SK-N-SH treated with all-trans-retinoic acid at 6 μM for 48 hours (cell line): Measurements from ENCODE around the gene SAP25.

Source experiments
- SNAI2 ChIP-seq: fragments of 250-450 bp; sonication (Bioruptor Pico); IDR thresholded peaks from 2 replicates; pipeline ENCODE4 v1.5.0; 2020; ENCODE audit warnings: mild to moderate bottlenecking, moderate library complexity
- TF ChIP-seq, protein P1 (sequence below): fragments of 250-450 bp; sonication (Bioruptor Pico); IDR thresholded peaks from 2 replicates; pipeline ENCODE4 v1.5.1; 2021; ENCODE audit warnings: mild to moderate bottlenecking, moderate library complexity

DNA sequence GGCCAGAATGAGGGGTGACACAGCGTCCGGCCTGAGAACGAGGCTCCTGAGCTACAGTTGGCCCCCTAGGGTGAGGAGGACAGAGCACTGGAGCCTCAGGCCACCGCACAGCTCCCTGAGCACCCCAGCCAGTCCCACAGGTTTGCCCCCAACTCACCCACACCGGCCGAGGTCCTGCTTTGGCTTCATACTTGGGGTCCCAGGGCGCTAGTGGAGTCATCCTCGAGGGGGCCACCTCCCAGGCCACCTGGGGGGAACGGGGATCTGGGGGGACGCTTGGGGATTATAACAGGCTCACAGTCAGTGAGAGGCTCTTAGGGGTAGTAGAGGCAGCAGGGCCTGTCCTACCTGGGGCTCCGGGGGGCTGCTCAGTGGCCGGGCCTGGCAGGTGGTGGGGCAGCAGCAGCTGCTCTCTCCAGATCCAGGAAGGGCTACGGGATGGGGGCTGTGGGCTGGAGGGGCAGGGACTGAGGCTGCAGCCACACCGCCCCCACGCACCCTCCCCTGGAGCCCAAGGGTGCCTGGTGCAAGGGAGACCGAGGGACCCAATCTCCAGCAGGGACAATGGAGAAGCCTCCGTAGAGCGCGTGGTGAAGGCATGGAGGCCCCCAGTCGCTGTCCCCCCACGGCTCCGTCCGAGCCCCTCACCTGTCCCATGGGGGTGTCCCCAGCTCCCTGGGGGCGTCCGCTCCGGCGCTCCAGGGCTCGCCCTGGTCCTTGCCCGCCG is 588 bp downstream of the SAP25 start:
- TF ChIP-seq, protein P1, sequence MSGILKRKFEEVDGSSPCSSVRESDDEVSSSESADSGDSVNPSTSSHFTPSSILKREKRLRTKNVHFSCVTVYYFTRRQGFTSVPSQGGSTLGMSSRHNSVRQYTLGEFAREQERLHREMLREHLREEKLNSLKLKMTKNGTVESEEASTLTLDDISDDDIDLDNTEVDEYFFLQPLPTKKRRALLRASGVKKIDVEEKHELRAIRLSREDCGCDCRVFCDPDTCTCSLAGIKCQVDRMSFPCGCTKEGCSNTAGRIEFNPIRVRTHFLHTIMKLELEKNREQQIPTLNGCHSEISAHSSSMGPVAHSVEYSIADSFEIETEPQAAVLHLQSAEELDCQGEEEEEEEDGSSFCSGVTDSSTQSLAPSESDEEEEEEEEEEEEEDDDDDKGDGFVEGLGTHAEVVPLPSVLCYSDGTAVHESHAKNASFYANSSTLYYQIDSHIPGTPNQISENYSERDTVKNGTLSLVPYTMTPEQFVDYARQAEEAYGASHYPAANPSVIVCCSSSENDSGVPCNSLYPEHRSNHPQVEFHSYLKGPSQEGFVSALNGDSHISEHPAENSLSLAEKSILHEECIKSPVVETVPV (CRISPR knock-in tag) = no peak
- no peak for TF ChIP-seq SNAI2
